NCI-H187 treated with DMSO at 0.1 percent for 48 hours (cell line): ENCODE results near the gene ZBTB38.

ENCODE experiments used
- DNase-seq: peaks from one replicate; lab custom pipeline; 2025; lab: John Stamatoyannopoulos, UW

The ZBTB38 gene, protein sequence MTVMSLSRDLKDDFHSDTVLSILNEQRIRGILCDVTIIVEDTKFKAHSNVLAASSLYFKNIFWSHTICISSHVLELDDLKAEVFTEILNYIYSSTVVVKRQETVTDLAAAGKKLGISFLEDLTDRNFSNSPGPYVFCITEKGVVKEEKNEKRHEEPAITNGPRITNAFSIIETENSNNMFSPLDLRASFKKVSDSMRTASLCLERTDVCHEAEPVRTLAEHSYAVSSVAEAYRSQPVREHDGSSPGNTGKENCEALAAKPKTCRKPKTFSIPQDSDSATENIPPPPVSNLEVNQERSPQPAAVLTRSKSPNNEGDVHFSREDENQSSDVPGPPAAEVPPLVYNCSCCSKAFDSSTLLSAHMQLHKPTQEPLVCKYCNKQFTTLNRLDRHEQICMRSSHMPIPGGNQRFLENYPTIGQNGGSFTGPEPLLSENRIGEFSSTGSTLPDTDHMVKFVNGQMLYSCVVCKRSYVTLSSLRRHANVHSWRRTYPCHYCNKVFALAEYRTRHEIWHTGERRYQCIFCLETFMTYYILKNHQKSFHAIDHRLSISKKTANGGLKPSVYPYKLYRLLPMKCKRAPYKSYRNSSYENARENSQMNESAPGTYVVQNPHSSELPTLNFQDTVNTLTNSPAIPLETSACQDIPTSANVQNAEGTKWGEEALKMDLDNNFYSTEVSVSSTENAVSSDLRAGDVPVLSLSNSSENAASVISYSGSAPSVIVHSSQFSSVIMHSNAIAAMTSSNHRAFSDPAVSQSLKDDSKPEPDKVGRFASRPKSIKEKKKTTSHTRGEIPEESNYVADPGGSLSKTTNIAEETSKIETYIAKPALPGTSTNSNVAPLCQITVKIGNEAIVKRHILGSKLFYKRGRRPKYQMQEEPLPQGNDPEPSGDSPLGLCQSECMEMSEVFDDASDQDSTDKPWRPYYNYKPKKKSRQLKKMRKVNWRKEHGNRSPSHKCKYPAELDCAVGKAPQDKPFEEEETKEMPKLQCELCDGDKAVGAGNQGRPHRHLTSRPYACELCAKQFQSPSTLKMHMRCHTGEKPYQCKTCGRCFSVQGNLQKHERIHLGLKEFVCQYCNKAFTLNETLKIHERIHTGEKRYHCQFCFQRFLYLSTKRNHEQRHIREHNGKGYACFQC (N-terminal part only)

DNA sequence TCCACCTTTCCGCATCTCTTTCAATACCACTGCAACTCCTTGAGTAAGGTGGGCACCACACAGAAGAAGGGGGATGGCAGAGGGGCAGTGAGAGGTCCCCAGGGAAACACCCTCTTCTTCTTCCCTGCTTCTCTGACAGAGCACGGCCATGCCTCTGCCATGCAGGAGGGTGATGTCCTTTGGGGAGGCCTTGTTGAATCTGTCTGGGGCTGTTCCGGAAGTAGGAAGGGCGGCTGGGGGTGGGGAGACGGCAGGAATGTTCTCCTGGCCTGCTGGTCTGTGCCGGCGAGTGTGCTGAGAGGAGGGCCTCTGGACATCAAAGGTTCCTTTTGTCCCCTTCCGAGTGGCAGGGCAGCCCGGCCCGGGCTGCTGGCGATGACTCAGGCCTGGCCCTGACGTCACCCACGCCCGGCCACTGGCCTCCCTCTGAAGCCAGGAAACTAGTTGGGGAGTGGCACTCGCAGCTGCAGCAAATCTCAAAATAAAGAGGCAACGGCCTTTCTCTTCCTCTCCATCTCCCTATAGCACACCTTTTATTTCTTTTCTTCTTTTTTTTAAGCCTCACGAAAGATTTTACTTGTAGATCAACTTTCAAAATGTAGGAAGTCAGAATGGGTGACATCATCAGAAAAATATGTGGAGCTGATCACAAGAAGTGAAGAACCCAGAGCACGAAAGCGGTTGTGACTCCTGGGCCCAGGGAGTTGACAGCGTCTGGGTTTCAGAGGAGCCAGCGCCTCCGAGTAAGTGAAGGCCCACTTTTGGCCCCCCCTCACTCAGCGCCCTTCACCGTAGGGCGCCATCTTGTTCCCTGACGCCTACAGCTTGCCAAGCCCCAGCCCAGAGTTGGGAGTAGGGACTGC, at the start of gene ZBTB38:
Gene ZBTB38 (plus strand): TSS at position 443 of the 863 bp plus-strand sequence. CDS start 73,885 bp downstream, outside the sequence.
- DNase-seq: no peak

DNA sequence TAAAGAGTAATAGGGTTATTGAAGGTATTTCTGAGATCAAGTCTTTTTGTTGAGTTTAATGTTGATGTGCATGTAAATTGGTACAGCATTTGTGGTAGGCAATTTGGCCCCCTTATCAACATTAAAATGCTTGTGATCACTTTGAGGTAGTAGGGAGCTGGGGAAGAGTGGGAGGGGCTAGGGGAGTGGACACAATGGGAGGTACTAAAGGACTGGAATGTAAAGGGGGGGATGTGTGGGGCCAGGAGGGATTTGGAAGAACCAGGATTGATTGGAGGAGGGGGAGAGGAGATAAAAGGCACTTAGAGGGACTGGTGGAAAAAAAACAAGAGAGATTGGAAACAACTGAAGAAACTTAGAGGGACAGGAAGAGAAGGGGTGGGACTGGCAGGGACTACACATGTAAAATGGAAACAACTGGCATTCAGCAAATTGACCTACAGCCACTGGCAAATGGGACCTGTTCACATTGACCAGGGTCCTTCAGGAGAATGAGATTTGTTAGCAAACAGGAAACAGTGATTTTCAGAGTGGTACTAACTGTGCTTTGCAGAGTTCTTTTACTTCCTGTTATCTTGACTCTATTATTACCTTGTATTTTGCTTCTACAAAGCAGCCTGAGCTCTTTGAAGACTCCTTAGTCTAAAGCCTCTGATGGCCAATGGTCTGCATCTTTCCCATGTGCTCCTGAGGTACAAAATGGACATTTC, 47.8 kb upstream of the ZBTB38 start:
- no peak for DNase-seq

DNA sequence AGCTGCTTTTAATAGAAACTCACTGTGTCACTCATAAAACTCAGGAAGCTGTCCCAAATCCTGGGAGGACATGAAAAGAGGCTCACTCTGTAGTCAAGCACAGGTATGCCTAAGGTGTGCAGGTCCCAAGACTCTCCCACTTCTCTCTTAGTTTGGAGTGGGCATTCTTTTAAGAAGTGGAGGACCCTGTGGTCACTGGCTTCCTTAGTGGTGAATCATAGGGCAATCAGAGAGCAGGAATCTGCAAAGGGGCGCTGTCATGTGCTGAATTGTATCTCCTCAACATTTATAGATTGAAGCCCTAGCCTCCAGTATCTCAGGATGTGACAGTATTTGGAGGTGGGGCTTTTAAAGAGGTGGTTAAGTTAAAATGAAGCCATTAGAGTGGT, 47.2 kb upstream of the ZBTB38 start:
- no peak for DNase-seq

DNA sequence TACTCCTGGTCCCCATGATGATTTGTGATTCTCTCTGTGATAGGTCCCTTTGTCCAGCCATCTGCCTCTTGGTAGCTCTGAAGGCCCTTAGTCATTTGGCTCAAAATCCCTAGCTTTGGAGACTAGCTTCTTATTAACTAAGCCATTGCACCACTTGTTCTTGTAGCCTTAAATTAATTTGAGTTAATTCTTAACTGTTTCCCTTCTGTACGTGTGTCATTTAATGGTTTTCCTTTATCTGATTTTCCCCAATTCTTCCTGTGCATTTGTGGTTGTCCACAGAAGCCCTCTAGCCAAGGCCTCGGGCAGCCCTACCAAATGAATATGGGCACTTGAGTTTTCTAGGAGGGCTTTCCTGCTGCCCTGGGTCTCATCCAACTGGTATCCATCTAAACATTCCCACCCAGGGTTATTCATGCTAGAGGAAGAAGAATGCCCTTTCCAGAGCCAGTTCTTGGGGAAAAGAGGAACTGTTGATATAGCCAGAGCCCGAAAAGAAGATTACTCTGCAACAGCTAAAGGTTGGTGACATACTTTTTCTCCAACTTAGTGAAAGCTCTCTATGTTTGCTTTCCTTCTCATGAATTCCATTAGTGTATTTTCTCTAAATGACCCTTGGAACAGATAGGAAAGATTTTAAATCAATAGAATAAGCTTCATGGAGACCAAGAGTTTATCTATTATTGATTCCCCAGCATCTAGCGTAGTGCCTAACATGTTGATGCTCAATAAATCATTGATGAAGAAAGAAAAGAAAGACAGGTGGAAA, 44.2 kb upstream of the ZBTB38 start:
- DNase-seq: no peak

DNA sequence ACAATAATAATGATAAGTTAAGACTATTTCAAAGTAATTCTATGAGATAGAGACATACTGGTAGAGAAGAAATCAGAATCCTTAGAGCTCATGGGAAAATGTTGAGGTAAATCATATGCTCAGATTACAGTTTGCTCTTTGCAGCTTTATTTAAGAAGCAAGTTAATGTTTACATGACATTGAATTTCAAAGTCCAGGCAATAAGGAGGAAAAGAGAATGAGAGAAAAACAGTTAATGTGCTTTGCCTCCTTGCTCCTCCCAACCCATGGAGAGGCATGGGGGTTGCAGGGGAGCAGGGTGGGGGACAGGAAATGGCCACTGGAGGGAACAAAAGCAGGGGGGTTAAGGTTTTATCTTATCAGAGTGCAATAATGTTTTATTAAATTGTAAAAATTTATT, 42.2 kb upstream of the ZBTB38 start:
- DNase-seq: no peak

DNA sequence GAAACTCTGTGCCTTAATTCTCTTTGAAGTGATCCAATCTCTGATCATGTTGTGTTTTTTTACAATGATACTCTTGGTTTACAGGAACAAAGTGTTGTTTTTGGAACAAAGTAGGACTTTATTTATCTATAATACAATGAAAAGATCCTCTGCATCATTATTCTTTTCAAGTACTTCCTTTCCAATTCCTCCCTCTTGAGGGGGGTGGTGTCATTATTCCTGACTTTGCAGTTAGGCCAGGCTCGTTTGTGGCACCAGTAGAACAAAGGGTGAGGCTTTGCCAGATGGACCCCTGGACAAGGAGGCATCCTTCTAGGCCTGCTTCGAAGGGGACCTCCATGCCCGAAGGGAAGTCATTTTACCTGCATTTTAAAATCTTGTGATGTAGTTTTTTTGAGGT, 41.7 kb upstream of the ZBTB38 start:
- DNase-seq: no peak

DNA sequence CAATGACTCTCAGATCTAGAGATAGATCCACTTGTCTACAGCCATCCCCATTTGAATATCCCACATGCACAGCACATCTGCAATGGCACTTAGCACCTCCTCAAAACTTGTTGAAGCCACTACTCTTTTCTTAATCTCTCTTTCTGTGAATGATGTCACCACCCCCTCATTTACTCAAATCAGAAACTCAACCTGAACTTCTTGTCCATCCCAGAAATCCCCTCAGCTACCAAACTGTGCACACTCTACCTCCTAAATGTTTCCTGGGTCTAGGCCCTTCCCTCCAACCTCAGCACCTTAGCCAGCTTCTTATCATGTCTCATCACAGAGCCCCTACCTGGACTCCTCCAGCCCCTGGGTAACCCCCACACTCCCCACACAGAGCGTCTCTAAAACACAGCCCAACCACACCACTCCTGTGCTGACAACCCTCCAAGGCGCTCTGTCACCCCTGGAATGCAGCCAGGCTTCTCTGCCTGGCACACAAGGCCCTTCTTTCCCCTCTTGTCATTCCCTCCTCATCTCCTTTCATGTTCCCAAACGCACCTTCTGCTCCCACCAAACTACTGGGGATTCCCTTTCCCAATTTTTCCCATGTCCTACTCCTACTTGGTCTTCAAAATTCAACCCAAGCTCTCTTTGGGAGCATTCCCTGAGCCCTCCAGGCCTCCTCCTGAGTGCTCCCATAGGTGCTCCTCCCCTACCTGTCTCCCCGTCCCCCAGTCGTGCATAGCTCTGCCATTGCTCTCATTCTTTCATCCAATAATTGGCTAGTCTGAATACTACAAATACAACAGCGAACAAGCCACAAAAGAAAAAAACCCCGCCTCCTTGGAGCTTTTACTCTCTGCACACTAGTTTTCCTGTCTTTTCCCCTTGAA, 39.8 kb upstream of the ZBTB38 start:
- DNase-seq: no peak

DNA sequence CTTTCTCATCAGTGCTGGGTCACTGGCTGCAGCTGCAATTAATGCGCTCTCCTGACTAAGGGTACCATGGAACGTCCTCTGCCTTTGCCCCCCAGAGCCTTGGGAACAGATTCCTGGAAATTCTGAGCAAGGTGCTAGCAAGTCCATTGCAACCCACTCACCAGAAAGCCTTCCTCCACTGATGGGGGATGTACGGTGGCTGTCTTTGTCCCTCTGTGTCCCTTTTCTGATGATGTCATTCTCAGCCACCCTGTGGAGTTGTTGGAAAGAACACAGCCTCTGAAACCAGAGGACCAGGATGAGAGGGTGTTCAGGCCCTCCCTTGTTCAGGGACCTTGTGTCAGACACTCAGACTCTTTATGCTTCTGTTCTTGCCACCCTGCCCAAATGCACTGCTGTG, 38.1 kb upstream of the ZBTB38 start:
- DNase-seq: no peak

DNA sequence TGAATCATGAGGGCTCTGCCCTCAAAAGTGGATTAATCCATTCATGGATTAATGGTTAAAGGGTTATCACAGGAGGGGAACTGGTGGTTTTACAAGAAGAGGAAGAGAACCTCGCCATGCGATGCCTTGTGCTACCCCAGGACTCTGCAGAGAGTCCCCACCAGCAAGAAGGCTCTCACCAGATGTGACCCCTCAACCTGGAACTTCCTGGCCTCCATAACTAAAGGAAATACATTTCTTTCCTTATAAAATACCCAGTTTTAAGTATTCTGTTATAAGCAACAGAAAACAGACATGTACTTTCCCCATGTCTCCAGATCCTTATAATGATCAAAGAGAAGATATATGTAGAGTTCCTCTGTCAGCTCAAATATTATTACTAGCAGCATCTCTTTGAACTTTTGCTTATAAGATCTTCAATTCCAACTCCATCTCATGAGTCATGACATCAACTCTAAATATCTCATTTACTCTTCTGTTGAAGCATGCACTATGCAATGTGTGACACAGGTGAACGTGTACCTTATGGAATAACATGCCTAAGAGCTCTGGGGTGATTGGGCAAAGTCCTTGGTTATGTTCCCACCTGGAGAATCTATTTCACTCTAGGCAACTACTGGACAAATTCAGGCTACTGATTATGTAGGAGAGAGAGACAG, 37.5 kb upstream of the ZBTB38 start:
- no peak for DNase-seq

DNA sequence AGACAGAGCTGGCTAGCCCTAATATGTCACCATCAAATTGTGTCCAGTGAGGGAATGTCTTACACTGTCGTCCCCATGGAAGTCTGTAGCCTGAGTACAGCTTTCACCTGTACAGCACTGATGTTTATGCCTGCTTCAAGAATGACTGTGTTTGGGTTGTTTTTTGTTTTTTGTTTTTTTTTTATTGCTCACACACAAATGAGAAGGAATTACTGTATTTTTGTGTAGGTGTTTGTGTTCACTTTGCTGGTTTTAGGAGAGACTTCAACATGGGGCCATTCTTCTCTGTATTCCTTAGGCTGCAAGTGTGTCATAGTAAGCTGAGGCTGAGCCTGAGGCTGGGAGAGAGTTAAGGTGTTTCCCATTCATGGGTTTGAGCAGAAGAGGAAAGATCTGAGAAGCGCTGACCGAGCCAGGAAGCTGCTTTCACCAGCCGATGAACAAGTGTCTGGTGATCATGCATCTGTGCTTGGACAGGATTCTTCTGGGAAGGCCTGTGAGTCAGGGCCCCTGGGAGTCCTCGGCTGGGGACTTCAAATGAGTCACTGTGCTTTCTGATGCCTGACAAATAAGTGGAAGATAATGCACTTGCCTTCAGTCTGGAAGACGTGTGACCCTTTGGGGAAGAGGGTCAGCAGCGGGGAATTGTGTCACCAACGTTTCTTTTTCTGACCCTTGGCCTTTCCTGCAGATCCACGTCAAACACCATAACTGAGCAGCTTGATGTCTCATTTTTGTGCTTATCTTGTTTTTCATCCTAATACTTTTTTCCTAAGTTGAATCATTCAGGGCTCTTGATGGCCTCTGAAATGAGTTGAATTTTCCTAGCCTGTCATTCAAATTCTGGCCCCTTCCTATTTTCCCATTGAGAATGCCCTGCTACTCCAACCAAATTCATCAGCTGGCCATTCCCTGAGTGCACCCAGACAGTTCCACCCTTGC, 36.7 kb upstream of the ZBTB38 start:
- no peak for DNase-seq

DNA sequence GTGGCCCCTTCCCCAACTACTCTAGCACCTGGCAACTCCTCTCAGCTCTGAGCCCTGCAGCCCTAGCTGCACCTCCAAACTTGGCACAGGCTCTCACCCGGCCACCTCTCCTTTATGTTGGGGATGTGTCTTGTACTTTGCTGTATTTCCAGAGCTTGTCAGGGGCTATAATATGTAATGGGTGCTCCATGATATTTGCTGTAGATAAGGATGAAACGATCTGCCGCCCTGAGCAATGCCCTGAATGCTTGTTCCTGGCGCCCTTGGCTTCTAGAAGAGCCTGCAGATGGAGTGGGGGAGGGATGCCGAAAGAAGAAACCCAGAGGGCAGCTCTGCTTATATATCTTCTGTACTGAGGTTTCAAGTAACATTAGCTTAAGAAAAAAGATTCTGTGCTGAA, 35.9 kb upstream of the ZBTB38 start:
- no peak for DNase-seq

DNA sequence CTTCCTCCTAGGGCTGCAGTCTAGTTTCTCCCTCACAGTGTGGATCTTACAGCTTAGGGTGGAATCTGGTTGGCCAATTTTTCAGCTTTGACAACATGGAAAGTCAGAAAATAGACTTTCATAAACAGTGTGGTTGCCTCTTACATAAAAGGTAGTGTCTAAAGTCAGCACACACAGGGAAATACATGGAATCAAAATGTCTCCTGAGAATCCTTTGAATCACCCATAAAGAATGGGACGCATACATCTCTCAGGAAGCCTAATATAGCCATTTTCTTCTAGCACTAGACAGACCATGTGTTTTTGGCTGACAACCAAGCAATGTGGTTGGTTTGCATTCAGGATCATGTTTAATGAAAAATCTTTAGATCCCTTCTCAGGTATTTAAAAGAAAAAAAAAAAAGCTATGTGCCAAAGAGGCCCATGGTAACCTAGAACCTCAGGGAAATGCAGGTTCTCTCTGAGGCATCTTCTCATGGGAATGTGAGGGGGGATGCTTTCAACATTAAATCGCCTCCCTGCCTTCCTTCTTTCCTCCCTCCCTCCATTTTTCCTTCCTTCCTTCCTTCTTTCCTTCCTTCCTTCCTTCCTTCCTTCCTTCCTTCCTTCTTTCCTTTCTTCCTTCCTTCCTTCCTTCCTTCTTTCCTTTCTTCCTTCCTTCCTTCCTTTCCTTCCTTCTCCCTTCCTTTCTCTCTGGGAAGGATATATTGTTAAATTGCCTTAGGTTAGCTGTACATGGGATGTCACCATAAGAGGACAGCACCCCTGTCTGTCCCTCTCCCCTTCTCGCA, 34.3 kb upstream of the ZBTB38 start:
- DNase-seq: no peak

DNA sequence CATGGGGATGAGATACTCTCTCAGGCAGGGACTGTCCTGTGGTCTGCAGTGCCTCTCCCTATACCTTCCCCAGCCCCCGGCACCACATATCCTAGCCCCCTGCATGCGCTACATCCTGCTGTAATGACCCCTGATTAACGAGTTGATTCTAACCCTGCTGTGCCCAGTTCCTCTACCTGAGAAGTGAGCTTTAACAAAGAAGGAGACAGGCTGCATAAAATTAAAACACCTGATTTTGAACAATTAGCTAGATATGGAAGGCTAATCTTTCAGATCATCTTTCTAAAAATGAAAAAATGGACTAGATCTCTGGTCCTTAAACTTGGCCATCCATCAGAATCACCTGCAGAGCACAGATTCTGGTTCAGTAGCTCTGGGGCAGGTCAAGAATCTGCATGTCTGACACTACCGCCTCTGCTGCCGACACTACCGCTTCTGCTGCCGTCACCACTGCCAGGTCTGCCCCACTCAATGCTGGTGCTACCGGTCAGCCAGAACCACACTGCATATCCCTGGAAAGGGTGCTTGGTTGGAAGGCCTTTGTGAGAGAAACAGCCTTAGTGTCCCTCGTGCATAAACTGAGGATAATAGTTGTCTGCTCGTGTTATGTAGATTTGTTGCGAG, 33.6 kb upstream of the ZBTB38 start:
- no peak for DNase-seq

DNA sequence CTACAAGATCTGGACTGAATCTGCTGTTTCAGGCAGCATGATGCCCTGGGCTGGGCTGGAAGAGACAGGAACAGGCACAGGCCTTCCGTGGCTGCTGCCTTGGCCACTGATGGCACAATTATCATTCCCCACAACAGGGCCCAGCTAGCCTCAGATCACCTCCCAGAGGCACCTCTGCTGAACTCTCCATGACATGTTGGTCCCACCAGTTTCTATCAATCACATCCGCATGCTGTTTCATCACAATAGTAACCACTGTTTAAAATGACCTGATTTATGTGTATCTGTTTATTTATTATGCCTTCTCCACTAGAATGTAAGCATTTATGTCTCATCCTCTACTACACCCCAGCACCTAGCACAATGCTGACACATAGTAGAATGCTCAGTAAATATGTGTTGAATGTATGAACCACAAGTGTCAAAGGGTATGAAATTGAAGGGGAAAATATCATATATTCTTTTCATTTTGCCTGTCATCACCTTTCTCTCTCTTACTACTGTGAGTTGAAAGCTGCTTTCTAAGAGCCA, 32.7 kb upstream of the ZBTB38 start:
- DNase-seq: no peak

DNA sequence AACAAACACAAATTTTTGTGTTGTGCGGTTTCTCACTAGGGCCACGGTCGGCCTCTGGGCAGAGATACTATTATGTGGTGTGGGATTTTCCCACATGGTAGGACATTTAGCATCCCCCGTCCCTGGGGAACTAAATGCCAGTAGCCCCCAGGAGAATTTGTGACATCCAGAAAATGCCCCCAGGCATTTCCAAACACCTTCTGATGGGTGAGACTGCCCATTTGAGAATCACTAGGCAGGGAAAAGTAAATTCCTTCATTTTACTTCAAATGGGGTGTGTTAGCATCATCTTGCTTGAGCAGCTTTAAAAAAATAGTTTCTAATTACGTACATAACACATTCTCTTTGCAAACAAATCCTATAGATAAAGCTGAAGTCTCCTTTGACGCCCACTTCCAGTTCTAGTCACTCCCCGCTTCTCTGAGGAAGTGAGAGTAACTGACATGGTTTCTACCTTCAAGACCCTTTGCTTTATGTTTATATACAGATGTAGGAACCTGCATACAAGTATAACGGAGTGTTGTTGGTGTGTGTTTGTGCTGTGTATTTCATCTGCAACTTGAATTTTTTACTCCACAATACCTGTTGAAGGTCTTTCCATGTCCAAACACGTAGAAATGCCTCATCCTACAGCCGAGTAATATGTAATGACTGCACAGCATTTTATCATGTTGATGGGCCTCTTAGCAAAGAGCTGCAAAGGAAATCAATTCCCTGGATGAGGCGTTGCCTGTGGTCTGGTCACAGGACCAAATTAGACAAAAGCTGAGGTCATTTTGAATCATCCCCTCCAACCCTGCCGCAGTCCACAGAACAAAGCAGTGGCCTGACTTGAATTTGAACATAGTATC, 31.4 kb upstream of the ZBTB38 start:
- no peak for DNase-seq
